Left ventricle myocardium superior (tissue), 1 donor: ENCODE data around the gene CAPN15. TPM values are rescaled to one million over a fixed set of nuclear protein-coding genes. Genes with fewer than 3 reads are reported as not detected.

Experiments used
- ATAC-seq: fragments of 200-7000 bp; cut with Tn5 transposase; one replicate; pipeline ENCODE4 v1.9.1; 2020; ENCODE audit warnings: mild to moderate bottlenecking, moderate library complexity
- DNase-seq: peaks from one replicate; pipeline ENCODE4 v3.0.0-alpha.2; 2020
- intact Hi-C: fragments of 100-400 bp; cut with micrococcal nuclease; formaldehyde crosslinking; loops from one replicate; pipeline ENCODE4 v1.11.0; 2022
- total RNA-seq: library from RNA; stranded (reverse); fragmentation: NEBNext Ultra II Directional; extraction: Animal tissue kit (Norgen Biotek cat#: 25700); gene quantifications from one replicate; pipeline ENCODE4 v1.2.1, GENCODE V29; 2021
- donor health status: DM: no; HTN: yes; CAD: no; lungs with severe emphysema.

CAPN15 gene
- total RNA-seq, 1 donor from 2014 or later = 17.8 TPM

GRCh38 chr16:567373-568256, 40.1 kb downstream of the CAPN15 start:
- intact Hi-C loops = no loop called here
- no peak for ATAC-seq
- DNase-seq = no peak

DNA sequence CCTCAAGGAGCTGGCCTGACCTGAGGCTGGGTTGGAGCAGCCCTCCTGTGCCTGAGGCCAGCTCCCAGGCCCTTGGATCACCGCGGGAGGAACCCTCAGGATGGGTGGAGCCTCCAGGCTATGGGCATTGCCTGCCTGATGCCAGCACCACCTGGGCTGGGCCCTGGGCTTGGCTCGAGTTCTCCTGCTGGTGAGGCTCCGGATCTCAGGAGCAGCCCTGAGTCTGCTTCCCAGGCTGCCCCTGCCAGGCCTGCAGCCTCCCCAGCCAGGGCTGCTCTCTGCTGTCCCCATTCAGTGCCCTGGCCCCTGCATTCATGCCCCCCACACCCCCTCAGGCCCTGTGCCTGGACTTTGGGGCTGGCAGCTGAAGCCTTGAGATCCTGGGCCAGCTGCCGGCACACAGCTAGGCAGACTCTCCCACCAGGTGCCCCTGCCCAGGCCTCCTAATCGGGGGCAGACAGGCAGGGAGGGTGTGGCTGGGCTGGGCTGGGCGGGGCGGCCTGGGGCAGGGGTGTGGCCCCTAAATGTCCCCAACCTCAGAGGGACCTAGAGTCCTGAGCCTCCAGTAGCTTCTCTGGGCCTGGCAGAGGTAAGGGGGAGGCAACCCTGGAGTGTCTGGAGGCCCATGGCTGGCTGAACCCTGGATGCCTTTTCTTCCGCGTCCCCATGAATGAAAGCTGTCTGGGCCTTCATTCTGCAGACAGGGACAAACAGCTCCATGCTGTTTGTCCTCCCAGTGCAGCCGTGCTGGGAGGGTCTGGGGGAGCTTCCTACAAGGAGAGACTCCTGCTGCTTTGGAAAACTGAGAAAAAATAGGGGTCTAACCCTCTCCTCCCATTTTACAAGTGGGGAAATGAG, 41.1 kb downstream of the CAPN15 start:
- no peak for DNase-seq
- ATAC-seq = no peak
- intact Hi-C loops = no loop called here

GRCh38 chr16:569445-570254, 42.1 kb downstream of the CAPN15 start, which contains the start of gene PIGQ:
Gene PIGQ (plus strand): TSS chr16:569968. CDS start chr16:574075, 4,107 bp downstream.
- intact Hi-C loops = no loop called here
- DNase-seq (peak; percentile 76), ATAC-seq (peak; percentile 67)

- no peak for ATAC-seq
- intact Hi-C loops = no loop called here
- no peak for DNase-seq
Measured at GRCh38 chr16:572865-573650, 45.5 kb downstream of the CAPN15 start.

- intact Hi-C loops = no loop called here
Measured at GRCh38 chr16:574021-574760, 46.7 kb downstream of the CAPN15 start.

DNA sequence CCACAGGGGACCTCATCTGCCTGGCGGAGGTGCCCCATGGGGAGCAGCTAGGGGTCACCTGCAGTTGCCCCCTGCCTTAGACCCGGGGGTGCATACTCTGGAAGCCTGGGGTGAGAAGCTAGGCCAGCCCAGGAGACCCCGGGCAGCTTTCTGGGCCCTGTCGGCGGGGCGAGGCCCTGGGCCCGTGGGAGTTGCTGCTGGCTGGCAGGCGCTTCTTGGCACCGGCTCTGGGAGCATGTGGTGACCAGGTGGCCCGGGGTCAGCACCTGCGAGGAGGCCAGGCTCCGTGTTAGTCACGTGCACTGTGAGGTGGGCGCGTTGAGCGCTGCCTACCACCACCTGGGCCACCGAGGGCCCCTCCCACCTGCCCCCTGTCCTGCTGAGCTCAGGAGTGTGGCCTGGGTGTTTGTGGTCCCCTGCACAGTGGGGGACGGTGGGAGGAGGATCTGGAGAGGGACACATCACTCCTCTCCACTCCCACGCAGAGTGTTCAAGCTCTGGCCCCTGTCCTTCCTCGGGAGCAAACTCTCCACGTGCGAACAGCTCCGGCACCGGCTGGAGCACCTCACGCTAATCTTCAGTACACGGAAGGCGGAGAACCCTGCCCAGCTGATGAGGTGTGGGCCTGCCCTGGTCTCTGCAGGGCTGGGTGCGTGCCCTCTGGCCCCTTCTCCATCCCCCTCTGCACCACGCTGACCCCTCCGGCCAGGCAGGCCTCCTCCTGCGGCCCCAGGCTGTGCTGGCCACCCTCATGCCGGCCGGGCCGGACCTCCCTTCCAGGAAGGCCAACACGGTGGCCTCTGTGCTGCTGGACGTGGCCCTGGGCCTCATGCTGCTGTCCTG, 48.1 kb downstream of the CAPN15 start:
- intact Hi-C loops = no loop called here
- ATAC-seq (no peak), DNase-seq (no peak)

More at GRCh38 chr16:574021-574760, 46.7 kb downstream of the CAPN15 start:
- ATAC-seq (no peak), DNase-seq (no peak)

GRCh38 chr16:576197-576822, 48.8 kb downstream of the CAPN15 start:
- DNase-seq = no peak
- no peak for ATAC-seq
- intact Hi-C loops = no loop called here

GRCh38 chr16:576823-577201, 49.3 kb downstream of the CAPN15 start:
- intact Hi-C loops = no loop called here
- ATAC-seq = no peak
- DNase-seq = no peak

DNA sequence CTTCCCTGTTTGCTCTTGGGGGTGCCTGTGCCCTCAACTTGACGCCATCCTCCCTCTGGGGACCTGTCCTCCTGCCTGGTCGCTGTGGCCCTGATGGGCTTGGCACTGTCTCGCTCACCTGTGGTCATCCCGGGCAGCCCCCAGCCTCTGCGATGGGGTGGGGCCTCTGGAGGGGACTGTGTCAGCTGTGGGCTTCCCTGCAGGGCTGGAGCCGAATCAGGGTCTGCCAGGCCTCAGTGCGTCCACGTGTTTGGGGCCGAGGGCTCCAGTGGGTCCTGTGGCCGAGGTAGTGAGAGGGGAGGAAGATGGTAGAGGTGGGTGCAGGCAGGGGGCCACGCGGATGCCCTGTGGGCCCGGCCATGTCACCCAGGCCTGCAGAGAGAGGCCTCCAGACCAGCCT, 50.3 kb downstream of the CAPN15 start:
- intact Hi-C loops = no loop called here
- ATAC-seq (no peak), DNase-seq (no peak)

DNA sequence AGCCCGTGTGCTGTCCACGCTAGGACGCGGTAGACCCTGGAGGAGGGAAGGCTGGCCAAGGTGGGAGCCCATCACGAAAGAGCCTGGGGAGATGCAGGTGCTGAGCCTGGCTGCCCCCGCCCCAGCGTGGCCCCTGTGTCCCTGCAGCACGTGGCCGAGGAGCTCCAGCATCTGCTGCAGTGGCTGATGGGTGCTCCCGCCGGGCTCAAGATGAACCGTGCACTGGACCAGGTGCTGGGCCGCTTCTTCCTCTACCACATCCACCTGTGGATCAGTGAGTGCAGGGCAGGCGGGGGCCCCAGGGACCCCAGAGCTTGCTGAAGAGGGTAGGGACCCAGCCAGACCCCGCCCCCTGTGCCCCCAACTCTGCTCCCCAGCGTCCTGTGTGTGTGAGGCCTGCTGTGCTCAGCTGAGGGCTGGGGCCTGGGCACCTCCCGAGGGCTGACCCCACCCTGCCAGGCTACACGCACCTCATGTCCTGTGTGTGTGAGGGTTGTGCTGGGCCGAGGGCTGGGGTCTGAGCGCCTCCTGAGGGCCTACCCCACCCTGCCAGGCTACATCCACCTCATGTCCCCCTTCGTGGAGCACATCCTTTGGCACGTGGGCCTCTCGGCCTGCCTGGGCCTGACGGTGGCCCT, 50.8 kb downstream of the CAPN15 start:
- DNase-seq (no peak), ATAC-seq (peak; percentile 1)
- intact Hi-C loops = no loop called here

DNA sequence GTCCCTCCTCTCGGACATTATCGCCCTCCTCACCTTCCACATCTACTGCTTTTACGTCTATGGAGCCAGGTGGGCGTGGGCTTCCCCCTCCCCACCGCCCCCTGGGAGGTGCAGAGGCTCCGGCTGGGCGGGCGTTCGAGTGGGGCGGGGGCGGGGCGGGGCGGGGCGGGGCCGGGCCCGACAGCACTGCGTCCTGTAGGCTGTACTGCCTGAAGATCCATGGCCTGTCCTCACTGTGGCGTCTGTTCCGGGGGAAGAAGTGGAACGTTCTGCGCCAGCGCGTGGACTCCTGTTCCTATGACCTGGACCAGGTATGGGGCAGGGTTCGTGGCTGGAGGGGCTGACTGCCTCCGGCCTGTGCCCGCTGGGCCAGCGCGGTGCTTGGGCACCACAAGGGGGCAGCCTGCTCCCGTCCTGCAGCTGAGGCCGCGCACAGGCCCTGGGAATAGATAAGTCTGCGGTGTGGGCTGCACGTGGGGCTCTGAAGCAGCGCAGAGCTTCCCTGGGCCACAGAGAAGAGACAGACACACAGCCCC, 51.4 kb downstream of the CAPN15 start:
- intact Hi-C loops = no loop called here
- peak; percentile 86 for DNase-seq
- ATAC-seq = peak; percentile 88

DNA sequence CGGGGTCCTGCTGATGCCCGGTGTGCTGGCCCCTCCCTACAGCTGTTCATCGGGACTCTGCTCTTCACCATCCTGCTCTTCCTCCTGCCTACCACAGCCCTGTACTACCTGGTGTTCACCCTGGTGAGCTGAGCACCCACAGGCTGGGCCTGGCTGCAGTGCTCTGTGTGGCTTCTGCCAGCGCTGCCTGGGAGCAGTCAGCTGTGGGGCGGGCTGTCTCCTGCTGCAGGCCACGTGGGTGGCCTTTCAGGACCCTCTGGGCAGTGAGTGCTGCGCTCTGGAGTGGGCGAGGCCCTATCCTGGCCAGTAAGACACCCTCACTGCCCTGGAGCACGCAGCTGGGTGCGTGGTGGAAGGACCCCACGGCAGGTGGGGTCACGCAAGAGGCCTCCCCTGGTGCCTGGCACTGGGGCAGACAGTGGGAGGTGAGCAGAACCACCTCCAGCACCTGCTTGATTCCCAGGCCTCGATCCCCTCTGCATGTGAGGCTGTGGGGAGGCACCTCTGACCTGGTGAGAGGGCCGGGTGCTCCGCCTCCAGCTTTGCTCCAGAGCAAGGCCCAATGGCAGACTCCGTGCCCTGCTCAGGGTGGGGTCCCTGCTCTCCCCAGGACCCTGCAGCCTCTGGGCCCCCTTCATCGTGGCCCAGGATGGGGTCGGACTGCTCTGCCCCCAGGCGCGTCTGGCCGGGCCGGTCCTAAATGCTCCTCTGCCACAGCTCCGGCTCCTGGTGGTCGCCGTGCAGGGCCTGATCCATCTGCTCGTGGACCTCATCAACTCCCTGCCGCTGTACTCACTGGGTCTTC, 52.8 kb downstream of the CAPN15 start:
- no peak for DNase-seq
- no peak for ATAC-seq
- intact Hi-C loops = no loop called here

GRCh38 chr16:580946-581498, 53.5 kb downstream of the CAPN15 start:
- DNase-seq = no peak
- no peak for ATAC-seq
- intact Hi-C loops = no loop called here

DNA sequence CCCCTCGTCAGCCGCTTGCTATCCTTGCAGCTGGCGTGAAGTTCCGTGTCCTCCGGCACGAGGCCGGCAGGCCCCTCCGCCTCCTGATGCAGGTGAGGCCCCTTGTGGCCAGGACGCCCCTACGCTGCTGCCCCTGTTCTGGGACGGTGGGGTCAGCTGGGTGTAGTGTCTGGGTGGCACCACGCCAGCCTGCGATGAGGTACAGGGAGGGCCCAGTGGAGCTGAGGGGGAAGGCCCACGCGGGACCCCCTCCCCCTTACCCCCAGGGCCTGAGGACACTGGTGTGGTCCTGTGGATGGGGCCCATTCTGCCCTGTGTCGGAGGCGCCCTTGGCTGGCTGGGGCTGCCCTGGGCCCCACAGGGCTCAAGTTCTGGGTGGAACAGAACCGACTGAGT, 54.7 kb downstream of the CAPN15 start:
- intact Hi-C loops = no loop called here
- DNase-seq (no peak), ATAC-seq (no peak)
